HG02973 (cell line): ENCODE data around the gene TEX35.
"Not testable (repeated sequence)": the region's sequence is repeated elsewhere in the genome, so short reads cannot be mapped to it uniquely, and the experiment has no call there.

Source experiments
- ATAC-seq: cut with Tn5 transposase; IDR thresholded peaks from one replicate; pipeline ENCODE4 v1.9.1; 2021; ENCODE audit warnings: moderate library complexity; ENCODE audit not compliant: unreplicated experiment

Gene TEX35

DNA sequence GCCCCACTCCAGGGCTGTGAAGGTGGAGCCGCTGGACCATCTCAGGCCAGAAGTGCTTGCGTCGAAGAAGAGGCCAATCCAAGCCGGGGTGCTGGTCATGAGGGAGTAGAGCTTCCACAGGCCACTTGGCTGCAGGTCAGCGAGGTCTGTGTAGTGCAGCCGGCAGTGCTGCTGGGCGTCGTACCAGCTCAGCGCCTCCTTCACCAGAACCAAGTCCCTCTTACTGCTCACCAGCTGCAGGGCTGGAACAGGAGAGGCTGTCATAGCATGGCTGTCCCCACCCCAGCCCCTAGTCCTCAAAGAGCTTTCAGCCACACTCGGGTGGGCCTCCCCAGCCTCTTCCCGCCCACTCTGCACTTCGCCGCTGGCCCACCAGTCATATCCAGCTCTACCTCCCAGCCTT, 18.3 kb upstream of the TEX35 start:
- no peak for ATAC-seq

DNA sequence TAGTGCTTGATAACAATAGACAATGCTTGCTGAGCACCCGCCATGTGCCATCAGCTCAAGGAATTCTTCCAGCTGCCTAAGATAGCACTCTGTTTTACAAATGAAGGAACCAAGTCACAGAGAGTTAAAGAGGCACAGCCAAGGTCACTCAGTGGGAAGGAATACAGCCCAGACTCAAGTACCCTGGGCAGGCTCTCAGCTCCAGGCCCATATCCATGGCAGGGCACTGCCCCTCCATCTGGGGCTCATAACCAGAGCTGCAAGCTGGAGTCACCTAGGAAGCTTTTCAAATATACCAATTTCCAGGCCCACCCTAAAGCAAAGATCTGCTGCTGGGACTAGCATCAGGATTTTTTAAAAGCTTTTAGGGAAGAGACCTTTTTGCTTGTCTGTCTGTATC, 17.8 kb upstream of the TEX35 start:
- ATAC-seq, result no peak

DNA sequence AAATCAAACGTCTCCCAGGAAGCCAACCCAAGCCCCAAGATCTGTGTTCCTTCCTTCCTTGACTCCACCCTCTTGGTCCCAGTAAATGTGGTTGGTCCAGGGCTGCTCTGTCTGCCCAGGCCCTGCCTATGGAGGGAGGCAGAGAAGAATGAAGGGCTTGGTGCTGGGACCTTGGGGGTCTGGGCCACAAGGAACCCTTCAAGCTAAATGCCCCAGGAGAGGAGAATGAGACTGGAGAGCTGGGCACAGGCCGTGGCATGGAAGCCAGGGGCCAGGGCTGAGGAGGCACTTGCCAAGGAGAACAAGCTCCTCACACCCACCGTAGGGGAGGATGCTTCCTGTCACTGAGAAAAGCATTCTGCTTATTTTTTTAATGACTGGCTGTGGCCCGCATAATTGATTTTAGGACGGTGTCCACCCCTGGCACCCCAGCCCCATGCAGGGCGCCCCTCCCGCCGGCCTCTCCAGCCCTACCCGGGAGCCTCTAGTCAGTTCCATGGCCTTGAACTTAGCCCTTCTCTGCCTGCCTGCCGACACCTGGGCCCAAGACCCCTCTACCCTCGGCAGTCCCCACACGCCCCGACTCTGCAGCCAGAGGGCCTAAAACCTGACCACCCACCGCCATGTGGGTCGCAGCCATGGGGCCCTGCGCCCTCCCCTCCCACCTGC, 17.0 kb upstream of the TEX35 start:
- ATAC-seq, result no peak

DNA sequence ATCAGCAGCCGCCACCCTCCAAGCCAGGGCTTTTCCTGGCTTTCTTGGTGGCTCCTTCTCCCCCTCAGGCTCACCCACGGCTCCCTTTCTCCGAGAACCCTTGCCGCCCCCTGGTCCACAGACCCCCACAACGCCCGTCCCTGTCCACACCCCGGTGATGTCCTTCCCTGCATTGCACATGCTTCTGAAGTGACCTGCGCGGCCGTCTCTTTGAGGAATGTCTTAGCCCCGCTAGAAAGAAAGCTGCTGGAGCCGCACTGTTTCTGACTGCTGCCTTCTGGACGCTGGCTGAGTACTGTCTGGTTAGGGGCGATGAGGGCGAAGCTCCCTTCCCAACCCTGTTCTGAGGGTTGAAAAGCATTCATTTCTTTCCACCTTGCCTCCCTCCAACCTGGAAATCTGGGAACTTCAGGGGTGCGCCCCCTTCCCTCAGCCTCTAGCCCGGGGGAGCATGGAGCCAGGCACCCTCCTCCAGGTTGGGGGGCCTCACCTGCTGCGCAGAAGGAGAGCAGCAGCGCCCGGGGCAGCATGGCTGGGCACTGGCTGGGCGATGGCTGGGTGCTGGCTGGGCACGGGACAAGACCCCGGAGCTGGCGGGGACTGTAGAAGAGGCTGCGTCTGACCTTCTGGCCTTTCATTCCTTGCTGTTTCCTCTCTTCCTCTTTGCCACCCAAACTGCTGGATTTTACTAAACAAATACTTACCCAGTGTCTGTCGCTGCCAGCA, 16.3 kb upstream of the TEX35 start, which contains the start of gene CLEC20A:
TSS of gene CLEC20A (minus strand) at position 555 of the 726 bp plus-strand sequence. CDS start at position 530, 25 bp downstream.
- no peak for ATAC-seq

DNA sequence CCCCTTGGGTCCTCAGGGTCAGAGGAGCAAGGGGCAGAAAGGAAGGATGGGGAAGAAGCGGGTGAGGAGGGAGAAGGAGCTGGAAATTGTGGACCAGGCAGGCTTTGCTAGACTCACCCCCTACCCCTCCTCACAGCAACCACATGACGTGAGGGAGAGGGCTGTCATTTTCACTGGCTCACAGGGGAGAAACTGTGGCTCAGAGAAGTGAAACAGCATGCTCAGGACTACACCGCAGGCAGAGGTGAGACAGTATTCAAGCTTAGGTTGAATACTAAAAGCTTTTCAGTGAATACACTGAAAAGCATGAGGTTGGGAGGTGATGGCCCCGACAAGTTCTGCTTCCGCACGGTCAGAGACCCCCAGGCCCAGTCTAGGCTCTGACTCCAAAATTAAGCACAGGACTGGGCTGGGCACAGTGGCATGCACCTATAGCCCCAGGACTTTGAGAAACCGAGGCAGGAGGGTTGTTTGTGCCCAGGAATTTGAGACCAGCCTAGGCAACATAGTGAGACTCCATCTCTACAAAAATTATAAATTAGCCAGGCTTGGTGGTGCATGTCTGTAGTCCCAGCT, 14.9 kb upstream of the TEX35 start:
- ATAC-seq, result no peak

DNA sequence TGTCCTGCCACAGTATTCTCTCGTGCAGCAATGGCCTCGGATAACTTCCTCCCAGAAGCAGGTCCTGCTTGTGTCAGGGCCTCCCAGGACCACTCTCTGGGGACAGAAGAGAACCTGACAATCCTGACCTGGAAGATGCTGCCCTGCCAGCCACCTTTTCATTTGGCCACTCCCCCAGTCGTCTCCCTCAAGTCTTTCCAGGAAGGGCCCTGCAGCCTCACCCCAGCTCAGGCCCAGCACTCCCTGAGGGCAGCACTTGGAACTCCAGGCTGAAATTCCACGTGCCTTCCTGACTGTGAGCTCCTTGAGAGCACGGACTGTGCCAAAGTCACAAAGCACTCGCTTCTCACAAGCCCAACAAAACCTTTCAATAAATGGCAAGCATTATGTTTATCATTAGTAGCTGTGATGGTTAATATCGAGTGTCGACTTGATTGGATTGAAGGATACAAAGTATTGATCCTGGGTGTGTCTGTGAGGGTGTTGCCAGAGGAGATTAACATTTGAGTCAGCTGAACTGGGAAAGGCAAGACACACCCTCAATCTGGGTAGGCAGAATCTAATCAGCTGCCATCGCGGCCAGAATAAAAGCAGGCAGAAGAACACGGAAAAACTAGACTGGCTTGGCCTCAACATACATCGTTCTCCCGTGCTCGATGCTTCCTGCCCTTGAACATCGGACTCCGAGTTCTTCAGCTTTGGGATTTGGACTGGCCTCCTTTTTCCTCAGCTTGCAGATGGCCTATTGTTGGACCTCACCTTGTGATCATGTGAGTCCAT, 13.8 kb upstream of the TEX35 start:
- no peak for ATAC-seq

DNA sequence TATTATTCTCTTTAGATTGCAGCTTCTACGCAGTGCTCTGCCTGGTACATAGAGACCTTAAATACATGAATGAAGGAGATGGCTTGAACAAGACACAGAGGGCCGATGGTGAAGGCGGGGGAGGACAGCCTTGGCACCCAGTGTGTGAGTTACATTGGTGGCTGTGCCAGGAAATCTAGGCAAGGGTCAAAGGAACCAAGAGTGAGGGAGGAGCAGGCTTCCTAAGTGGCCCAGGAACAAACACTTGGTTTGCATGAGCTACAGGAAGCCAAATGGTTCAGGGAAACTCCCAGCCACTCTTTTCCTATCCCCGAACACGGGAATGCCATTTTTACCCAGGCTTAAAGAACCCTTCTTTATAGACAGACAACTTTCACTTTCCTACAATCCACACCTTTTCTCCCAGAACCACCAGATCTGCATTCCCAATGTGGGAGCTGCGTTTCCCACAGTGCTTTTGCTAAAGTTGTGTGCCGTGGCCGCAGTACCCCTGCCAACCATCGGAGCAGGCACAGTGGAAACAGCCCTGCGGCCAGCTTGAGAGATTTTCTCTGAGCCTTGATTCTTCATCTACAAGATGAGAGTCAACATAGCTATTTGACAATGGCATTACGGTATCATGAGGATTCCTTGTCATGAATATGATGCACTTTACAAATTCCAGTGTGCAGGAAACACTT, 12.7 kb upstream of the TEX35 start:
- no peak for ATAC-seq

DNA sequence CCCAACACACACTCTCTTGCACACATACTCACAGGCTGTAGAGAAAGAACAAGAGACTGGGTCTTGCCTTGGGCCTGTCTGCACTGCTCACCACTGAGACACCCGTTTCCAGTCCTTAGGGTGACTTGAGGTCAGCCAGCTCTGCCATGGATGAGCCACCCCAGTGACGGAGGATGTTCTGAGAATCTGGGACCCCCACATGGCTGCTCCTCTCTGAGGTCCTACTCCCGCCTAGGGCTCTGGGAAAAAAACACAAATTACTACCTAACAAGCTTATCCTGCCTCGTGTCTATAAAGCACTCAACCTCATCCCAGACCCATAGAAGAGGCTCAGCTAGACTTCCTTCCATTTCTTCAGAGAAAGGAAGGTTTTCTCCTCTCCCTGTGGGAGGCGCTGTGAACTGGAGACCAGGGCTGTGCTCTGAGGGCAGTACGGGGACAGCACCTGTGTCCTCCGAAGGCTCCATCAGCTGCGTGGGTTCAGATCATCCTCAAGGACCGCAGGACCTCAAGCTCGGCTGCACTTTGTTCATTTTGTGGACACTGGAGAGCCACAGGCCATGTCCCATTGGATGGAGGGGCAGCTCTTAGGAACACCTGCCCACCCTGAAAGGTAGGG, 11.9 kb upstream of the TEX35 start:
- ATAC-seq, result no peak

DNA sequence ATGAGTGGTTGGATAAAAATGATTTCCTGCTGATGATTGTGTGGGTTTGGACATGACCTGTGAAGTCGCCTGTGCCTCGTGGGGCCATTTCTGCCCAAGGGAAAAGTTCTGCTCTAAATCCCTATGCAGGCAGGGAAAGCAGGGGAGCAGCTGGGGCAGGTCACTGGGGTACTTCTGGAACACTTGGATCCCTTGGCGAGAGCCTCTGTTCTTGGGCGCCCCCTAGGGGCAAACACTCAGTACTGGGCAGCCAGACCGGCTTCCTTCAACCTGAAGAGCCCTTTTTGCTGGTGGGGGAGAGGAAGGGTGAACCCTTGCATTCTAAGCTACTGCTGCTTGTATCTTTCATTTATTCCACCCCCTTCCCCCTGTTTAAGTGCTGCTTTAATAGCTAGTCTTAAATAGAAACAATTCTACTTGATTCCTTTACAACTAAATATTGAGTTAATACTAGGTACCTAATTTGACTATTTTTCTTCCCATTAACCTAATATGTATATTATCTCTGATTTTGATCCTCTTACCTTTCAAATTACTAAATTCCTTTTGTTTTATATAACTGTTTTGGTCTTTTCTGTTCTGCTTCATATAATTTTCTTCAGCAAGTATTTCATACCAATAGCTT, 11.1 kb upstream of the TEX35 start:
- ATAC-seq, result peak; percentile 92

DNA sequence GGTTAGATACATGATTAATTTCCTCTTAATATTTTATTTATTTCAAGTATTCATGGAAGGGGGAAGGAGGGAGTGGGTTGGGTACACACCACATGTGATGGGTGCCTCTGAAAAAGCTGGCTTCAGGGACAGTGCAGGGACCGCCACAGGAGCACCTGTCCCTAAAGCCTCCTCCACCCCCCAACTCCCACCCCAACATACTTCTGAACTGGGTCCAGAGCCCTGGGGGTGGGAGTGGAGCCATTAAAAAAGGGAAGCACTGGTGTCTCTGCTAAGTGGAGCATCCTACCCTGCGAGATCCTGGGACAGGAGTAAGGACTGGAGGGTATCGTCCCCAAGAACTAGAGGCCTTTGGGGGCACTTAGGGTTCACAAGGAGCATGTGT, 10.6 kb upstream of the TEX35 start:
- ATAC-seq, result no peak

DNA sequence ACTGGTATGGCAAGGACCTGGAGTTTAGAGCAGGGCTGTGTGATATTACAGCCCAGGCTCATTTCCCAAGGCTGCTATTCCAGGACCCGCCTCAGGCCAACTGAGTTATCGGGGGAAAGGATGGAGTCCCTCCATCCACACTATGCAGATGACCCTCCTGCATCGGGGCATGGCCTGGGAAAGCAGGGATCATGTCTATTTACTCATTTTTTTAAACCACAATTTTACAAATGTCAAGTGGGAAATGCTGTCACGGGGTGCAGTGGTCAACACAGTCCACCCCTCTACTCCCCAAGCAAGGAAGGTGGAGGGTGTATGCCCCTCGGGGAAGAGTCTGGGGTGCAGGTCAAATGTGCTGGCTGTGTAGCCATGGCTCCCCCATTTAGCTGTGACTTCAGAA, 10.1 kb upstream of the TEX35 start:
- no peak for ATAC-seq

DNA sequence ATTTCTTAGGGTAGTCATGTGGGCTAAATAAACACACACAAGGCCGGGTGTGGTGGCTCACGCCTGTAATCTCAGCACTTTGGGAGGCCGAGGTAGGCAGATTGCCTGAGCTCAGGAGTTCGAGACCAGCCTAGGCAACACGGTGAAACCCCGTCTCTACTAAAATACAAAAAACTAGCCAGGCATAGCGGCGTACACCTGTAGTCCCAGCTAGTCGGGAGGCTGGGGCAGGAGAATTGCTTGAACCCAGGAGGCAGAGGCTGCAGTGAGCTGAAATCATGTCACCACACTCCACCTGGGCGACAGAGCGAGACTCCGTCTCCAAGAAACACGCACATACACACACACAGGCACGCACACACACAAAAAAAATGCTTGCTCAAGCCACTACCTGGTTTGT, 9.6 kb upstream of the TEX35 start:
- ATAC-seq, result not testable (repeated sequence)

DNA sequence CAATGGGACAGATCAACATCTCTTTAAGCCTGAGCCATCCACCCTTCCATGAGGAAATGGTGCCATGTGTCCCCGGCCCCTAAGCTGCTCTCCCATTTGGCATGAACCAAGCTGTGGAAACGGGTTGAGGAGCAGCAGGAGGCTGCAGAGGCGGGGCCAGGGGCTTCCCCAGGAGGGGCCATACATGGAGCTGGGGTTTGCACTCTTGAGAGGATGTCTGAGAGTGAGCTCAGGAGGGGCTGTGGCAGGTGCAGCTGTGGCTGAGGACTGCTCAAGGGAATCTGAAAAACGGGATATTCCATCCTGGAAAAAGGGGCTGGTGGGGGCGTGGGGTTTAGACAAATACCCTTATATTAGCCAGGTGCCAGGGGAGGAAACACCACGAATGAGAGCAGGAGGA, 9.1 kb upstream of the TEX35 start:
- no peak for ATAC-seq

DNA sequence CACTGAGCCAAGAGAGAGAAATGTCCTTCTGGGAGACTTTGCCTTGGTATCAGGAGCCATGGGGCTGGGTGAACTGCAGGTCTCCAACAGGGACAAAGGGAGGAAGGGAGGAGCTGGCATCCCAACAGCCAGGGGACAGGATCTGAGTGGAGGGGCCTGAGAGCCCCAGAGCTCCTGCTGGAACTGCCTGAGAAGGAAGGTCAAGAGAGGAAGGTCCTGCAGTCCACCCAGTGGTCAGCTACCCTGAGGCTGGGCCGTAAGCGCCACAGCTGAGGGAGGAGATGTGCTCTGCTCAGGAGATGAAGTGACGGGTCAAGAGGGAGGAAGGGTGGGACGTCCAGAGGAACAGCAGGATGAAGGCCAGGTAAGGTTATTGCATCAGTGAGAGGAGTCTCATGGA, 8.6 kb upstream of the TEX35 start:
- ATAC-seq, result no peak

DNA sequence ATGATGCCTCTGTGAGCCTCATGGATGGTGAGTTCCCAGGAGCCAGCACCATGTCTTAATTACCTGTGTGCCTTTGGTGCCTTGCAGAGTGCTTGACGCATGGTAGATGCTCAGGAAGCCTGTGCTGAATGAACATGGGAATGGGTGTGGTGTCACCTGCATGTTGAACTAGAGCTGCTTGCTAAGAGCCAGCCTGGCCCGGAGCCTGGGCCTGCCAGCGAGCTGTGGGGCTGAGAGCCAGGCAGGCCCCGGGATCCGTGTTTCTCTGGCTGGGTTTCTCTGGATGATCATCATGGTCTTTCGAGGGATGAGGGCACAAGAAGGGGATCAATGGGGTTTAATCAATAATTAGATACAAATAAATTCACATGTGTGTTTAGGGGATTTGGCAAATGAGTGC, 6.7 kb upstream of the TEX35 start:
- no peak for ATAC-seq

DNA sequence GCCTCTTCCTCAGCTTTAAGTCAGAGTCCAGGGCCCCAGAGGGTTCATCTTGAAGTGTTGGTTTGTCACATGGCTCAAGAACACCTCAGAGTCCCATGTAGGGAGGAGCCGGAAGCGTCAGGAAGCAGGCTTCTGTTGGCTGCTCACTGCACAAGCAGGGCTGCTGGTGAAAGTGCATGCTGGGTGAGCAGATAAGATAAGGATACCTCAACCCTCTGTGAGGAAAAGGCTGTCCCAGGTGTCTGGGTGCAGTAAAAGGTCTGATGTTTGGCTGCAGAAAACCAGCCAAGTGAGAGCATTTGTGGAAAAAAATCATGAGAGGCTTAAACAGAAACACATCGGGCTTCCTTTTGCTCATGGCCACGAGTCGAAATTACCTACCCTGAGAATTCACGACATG, 6.2 kb upstream of the TEX35 start:
- ATAC-seq, result no peak

DNA sequence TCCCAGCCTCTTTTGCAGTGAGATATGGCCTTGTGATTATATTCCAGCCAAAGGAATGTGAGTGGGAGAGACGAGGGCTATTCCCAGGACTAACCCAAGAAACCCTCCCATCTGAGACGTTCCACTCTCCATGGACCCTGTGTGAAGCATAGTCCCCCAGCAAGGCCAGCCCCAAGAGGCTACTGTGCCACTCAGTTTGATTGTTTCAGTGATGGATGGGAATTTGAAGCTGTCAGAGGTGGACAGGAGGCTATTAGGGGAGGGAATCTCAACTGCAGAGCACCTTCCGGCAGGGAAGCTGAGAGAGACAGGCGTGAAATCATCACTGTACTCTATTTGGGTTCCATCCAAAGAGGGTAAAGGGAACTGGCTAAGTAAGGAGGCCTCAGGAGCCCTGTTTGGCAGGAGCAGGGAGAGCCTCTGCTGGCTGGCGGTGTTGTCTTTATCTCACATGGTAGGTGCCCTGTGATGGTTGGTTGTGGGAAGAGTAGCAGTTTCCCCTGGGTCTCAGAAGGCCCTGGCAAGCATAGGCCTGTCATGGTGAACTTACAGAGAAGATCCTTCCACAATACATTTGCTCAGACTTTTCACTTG, 3.4 kb upstream of the TEX35 start:
- no peak for ATAC-seq

DNA sequence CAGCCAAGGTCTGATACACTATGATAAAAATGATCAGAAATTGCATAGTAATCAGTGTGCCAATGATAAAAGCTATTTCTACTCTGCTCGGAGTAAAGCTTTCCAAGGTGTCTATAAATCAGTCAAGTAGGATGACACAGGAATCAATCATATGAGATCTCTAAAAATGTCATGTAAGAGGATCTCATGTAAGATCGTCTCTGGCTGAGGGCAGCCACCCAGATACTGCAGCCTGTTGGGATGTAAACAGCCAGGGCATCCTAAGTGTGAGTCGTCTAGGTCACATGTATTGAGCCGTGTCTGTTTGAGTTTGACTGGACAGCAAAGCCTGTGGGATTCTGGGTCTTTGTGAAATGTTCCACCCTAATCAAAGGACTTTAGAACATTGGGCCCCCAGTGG, 2.8 kb upstream of the TEX35 start:
- ATAC-seq, result no peak

DNA sequence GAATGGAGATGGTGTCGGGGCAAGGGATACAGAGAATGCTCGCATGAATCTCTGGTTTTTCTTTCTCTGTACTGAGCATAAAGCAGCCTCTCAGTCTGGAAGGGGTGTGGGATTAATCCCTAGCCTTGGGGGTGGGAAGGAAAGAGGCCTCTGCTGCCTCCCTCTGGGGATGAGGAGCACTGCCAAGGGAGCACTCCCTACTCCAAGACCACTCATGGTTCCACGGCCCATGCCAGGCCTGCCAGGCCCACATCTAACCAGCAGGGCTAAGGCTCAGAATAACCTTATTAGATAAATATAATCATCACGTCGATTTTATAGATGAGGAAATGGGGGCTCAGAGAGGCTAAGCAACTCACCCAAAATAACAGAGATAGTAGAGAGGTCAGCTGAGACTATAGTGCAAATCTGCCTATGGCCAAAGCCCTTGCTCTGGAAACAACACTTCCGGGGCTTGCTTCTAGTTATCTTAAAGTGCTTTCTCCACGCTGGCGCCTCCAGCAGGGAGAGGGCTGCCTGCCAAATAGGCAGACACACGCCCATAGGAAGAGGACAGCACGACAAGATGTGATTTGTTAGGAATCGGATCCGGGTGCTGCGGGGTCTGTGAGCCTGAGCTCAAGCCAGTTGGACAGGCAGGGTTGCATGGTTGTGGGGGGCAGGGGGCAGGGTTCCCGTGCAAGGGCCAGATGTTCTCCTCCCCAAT, 522 bp downstream of the TEX35 start:
- no peak for ATAC-seq
